Measurements from ENCODE around the gene TMEM132A. TPM values are rescaled to one million over a fixed set of nuclear protein-coding genes. Genes with fewer than 3 reads are reported as not detected.

Gene TMEM132A
- total RNA-seq, 1 experiment from 2014 or later = 95.5 TPM

- Histone ChIP-seq H3K9me3 (ENCODE audit: control insufficient read depth, low read depth, low read length) (no peaks in the 10 kb centered on the region), H3K27me3 (ENCODE audit: insufficient read depth, low read length) (no peaks in the 10 kb centered on the region; the same call in 1 of the 2 replicates), H3K4ac (ENCODE audit: low read depth, low read length) (no peak overlapping the region), H3K18ac (ENCODE audit: insufficient read length, low read depth, low read length) (no peak overlapping the region), H3K4me1 (ENCODE audit: insufficient read depth, low read length) (no peaks in the 10 kb centered on the region), H4K91ac (ENCODE audit: insufficient read length, low read depth, low read length) (no peak overlapping the region), H3K9ac (ENCODE audit: extremely low read depth, insufficient read length, low read length) (no peak overlapping the region), H3K79me1 (ENCODE audit: insufficient read depth, low read depth, low read length, poor library complexity, severe bottlenecking) (no peaks in the 10 kb centered on the region), H2AK5ac (ENCODE audit: insufficient read length, low read length) (no peak overlapping the region), H3K79me2 (ENCODE audit: insufficient read depth, low read length) (no peaks in the 10 kb centered on the region), H3T11ph (ENCODE audit: low read length) (no peak overlapping the region), H4K20me1 (ENCODE audit: control insufficient read depth, insufficient read depth, insufficient read length) (no peaks in the 10 kb centered on the region), H3K56ac (ENCODE audit: insufficient read length, low read depth, low read length) (no peak overlapping the region), H2BK12ac (ENCODE audit: insufficient read length, low read depth, low read length) (no peak overlapping the region), H2BK120ac (ENCODE audit: low read depth, low read length, poor library complexity, severe bottlenecking) (no peak overlapping the region), H4K5ac (ENCODE audit: insufficient read length, low read depth, low read length) (no peak overlapping the region), H3K23me2 (ENCODE audit: insufficient read length, low read depth, low read length, poor library complexity, severe bottlenecking) (peaks cover 15% of the 10 kb centered on the region), H2BK5ac (ENCODE audit: insufficient read length, low read length) (no peak overlapping the region), H2BK15ac (ENCODE audit: low read depth, low read length) (no peak overlapping the region), H3K14ac (ENCODE audit: insufficient read depth, low read length) (no peak overlapping the region), H3K27ac (ENCODE audit: insufficient read length, low read depth, low read length) (no peak overlapping the region), H3K23ac (ENCODE audit: insufficient read length, low read depth, low read length) (no peak overlapping the region), H3K4me2 (ENCODE audit: insufficient read depth, insufficient read length, low read length) (no peak overlapping the region), H2BK20ac (ENCODE audit: low read depth, low read length, poor library complexity, severe bottlenecking) (no peak overlapping the region), H4K8ac (replicated peaks; ENCODE audit: insufficient read length, low read depth, low read length) (no peak overlapping the region), H2AFZ (ENCODE audit: low read length) (no peak overlapping the region)
- Mint-ChIP-seq H3K27ac (no peak overlapping the region), H3K27me3 (ENCODE audit: low read depth) (peaks cover 43% of the 10 kb centered on the region), H3K36me3 (ENCODE audit: insufficient read depth in 1 of 3, low read depth in 3 of 3) (peaks cover 0 to 9% (median 2%) of the 10 kb centered on the region in 3 experiments; a peak in 5 of 7 replicates), H3K4me3 (no peak overlapping the region), H3K4me1 (peaks cover 38 to 44% of the 10 kb centered on the region in 2 experiments), H3K9me3 (no peaks in the 10 kb centered on the region; a peak in 1 of 5 replicates)
- no peak for DNase-seq
- TF ChIP-seq CTCF (conservative IDR thresholded peaks at IDR 0.05) = no peak
- WGBS (ENCODE audit: extremely low coverage, insufficient read length, low lambda C conversion rate) = no CpG with 5 or more reads among the region's 5 CpGs
Observed at GRCh38 chr11:60948250-60948649, 24.0 kb downstream of the TMEM132A start.
